ENCODE measurements around the gene CALML6.

Gene CALML6

DNA sequence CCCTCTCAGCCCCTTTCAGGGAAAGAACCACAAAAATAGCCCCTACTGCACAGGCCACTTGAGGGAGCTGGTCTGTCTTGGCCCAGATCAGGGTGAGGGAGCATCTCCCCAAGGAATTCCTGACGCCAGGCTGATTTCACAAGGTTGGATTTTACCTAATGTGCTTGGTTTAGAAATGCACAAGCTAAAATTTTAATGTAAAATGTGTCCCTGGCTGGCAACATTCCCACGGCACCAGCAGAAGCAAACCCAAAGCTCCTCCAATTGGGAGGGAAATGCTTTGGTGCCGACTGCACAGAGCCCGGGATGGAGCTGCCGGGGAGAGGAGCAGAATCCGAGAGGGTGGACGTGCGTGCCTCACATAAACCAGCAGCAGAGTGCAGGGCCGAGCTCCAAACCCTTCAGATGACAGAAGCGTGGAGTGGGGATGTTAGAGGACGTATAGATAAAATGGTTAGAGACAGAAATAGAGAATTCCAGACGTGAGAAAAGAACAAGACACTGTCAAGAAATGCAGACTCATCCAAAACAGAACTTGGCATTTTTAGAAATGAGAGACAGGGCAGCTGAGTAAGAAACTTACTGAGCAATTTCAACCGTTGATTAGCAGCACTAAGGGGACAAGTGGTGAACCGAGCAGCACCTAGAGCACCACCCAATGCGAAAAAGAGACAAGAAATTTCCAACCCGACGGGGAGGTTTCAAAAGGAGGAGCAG lies 45.6 kb downstream of the CALML6 start:
- in situ Hi-C loops (cut with HindIII; ENCODE audit: low sequenced_read_pairs) = no loop called here

DNA sequence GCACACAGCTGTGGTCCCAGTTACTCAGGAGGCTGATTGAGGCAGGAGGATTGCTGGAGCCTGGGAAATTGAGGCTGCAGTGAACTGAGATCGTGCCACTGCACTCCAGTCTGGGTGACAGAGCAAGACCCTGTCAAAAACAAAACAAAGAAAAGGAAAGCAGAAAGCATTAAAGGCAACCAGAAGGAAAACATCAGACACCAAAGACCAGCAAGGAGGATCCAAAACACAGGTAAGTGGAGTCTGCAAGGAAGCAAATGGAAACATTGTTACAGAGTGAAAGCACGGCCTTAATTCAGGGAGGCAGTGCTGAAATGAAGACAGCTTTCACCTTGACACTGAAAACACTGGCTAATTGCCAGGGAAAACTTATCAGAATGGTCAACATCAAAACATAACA lies 47.7 kb downstream of the CALML6 start:
- in situ Hi-C loops (cut with HindIII; ENCODE audit: low sequenced_read_pairs) = no loop called here

DNA sequence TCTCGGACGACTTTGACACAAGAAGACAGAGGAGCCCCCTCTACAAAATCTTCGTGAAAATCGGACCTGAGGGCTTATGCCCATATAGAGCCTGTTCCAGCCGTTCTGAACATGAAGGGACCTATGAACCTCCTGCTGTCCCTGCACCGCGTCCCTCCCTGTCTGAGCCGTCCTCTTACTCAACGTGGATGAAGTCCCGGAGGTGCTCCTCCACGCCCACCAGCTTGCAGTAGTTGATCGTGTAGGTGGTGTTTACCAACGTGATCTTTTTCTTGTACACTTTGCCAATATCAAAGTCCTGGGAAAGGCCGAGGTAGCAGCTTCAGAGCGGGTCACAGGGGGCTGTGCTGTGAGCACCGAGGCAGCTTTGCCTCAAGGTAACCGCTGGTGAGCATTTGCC lies 48.5 kb downstream of the CALML6 start:
- in situ Hi-C loops (cut with HindIII; ENCODE audit: low sequenced_read_pairs) = no loop called here

DNA sequence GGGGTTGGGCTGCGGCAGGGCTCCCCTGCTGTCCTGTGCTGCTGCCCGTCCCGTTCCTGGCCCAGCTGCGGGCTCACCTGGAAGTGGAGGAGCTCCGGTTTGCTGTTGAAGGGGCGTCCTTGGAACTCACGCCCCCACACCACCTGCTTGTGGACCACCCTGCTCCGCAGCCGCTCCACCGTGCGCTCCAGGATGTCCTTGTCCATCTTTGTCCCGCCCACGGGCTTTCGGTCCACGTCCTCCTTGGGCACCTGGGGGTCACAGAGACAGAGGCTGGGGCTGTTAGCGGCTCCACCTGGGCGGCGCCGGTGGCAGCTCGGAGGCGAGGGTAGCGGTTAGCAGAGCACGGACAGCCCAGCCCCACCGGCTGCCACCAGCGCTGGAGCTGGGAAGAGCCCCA lies 49.8 kb downstream of the CALML6 start:
- in situ Hi-C loops (cut with HindIII; ENCODE audit: low sequenced_read_pairs) = no loop called here

DNA sequence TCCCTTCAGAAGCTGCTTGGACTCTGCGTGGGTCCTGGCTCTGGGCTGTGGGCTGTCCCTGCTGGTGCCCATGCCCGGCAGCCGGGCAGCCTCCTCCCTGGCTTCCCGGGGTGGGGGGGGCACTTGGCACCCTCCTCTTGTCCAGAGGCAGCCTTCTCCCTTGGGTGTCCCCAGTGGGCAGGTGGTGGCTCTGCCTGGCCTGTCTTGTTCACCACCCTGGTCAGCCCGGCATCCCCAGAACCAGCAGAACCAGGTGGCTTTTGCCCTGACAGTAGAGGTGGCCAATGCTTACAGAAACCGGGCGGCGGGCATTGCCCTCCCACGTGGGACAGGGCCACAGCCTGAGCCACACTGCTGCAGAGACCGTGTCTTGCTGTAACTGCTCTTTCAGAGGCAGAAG lies 50.5 kb downstream of the CALML6 start:
- in situ Hi-C loops (cut with HindIII; ENCODE audit: low sequenced_read_pairs) = no loop called here

DNA sequence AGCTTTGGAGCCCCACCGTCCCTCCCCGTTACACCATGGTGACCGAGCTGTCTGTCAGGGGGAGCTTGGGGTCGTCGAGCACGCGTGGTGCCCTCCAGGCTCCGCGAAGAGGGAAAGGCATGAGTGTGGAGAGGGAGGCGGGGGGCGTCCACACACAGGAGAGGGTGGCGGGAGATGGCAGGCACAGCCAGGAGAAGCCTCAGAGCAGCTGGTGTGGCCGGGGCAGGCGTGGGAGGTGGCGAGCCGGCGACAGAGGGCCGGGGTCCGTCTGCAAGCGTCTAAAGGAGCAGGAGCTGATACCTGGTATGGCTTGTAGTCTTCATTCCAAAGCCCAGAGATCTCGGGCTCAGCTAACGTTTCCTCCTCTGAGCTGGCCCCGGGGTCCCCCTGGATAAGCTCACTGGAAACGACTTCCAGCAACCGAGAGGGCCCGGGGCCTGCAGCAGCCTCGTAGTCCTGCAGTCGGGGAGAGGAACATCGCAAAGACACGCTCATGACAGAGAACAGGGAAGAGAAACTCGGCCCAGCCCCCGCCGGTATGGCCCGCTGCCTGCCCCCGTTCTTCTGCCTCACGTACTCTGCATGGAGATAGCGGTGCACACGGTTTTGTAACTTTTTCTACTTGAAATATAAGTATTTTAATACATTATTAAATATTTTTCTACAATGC lies 51.1 kb downstream of the CALML6 start:
- in situ Hi-C loops (cut with HindIII; ENCODE audit: low sequenced_read_pairs) = no loop called here
